OCI-LY3 (cell line): ENCODE data around the gene UNC13B.

Experiments used
- CTCF ChIP-seq: fragments of 200-600, 300-600 bp; sonication (generic); IDR thresholded peaks from 2 replicates; pipeline ENCODE4 v1.5.1; 2014; ENCODE audit warnings: antibody characterized with exemption, low read length, low read depth
- EZH2phosphoT487 ChIP-seq: fragments of 200-600 bp; shearing (Covaris generic); IDR thresholded peaks from 2 replicates; pipeline ENCODE4 v1.6.1; 2018; ENCODE audit warnings: antibody characterized with exemption, mixed run types, low read depth

GRCh38 chr9:35340046-35340445, 178.2 kb downstream of the UNC13B start:
- no peak for TF ChIP-seq CTCF
- no peak for TF ChIP-seq EZH2phosphoT487
